PC-9 (cell line): Measurements from ENCODE around the gene XPO5. TPM values are rescaled to one million over a fixed set of nuclear protein-coding genes. Genes with fewer than 3 reads are reported as not detected.

ENCODE experiments used
- BruUV-seq: library from RNA; stranded (reverse); fragments of 400-500 nt; replicated peaks from 2 replicates; lab custom pipeline; 2021; lab: Mats Ljungman, UMichigan
- CTCF ChIA-PET: fragments of 300-600 bp; sonication (Branson Sonifier 250); formaldehyde crosslinking; loops from one replicate; lab custom pipeline; 2022; ENCODE audit warnings: antibody characterized with exemption; lab: Charles Lee
- POLR2A ChIA-PET: fragments of 300-600 bp; sonication (Branson Sonifier 250); formaldehyde crosslinking; loops from one replicate; lab custom pipeline; 2022; ENCODE audit warnings: antibody characterized with exemption; ENCODE audit not compliant: unreplicated experiment; lab: Charles Lee
- DNase-seq, 2 experiments: peaks; one replicate each; pipeline versions ENCODE4 v3.0.0 to v3.0.0-alpha.2; 2015 to 2022; ENCODE audit warnings: mixed read lengths in 1 of 2
- H2AFZ ChIP-seq: fragments of 200-600 bp; sonication (generic); 2 replicates; pipeline ENCODE4 v1.8.1; 2017; ENCODE audit warnings: antibody characterized with exemption
- H3F3A ChIP-seq: fragments of 200-600 bp; sonication (generic); 2 replicates; pipeline ENCODE4 v1.8.1; 2017; ENCODE audit warnings: antibody characterized with exemption, mild to moderate bottlenecking, low read depth; ENCODE audit not compliant: insufficient read depth
- H3K27ac ChIP-seq: fragments of 200-600 bp; sonication (generic); 2 replicates; pipeline ENCODE4 v1.6.1; 2016; ENCODE audit warnings: mixed run types
- H3K27me3 ChIP-seq: fragments of 200-600 bp; sonication (generic); 2 replicates; pipeline ENCODE4 v1.6.1; 2016; ENCODE audit warnings: low read depth, mixed run types; ENCODE audit not compliant: insufficient read depth
- H3K36me3 ChIP-seq: fragments of 200-600 bp; sonication (generic); 2 replicates; pipeline ENCODE4 v1.6.1; 2016; ENCODE audit warnings: low read depth, mixed run types
- H3K4me1 ChIP-seq: fragments of 200-600 bp; sonication (generic); replicated peaks from 2 replicates; pipeline ENCODE4 v1.6.1; 2016; ENCODE audit warnings: mixed run types; ENCODE audit not compliant: insufficient read depth
- H3K4me2 ChIP-seq: fragments of 200-600 bp; sonication (generic); 2 replicates; pipeline ENCODE4 v1.6.1; 2017; ENCODE audit warnings: mixed run types
- H3K4me3 ChIP-seq: fragments of 200-600 bp; sonication (generic); 2 replicates; pipeline ENCODE4 v1.6.1; 2016; ENCODE audit warnings: mixed run types
- H3K79me2 ChIP-seq: fragments of 200-600 bp; sonication (generic); 2 replicates; pipeline ENCODE4 v1.6.1; 2017; ENCODE audit warnings: low read depth, mixed run types
- H3K9me2 ChIP-seq: fragments of 200-600 bp; sonication (generic); 2 replicates; pipeline ENCODE4 v1.8.1; 2017; ENCODE audit warnings: mild to moderate bottlenecking; ENCODE audit not compliant: insufficient read depth
- H3K9me3 ChIP-seq: fragments of 200-600 bp; sonication (generic); 2 replicates; pipeline ENCODE4 v1.8.1; 2016; ENCODE audit warnings: low read depth; ENCODE audit not compliant: insufficient read depth
- H4K20me1 ChIP-seq: fragments of 200-600 bp; sonication (generic); 2 replicates; pipeline ENCODE4 v1.8.1; 2017; ENCODE audit not compliant: insufficient read depth
- CTCF ChIP-seq: fragments of 200-600 bp; sonication (generic); conservative IDR thresholded peaks from 2 replicates; pipeline ENCODE4 v1.6.1; 2017; ENCODE audit warnings: mixed run types, antibody characterized with exemption, mild to moderate bottlenecking, moderate library complexity
- EZH2 ChIP-seq: fragments of 200-600 bp; sonication (generic); IDR thresholded peaks from 2 replicates; pipeline ENCODE4 v1.8.0; 2017; ENCODE audit warnings: antibody characterized with exemption, low read depth
- intact Hi-C: fragments of 100-400 bp; cut with micrococcal nuclease; formaldehyde crosslinking; loops from one replicate; pipeline ENCODE4 v1.10.0; 2022; ENCODE audit not compliant: unreplicated experiment
- total RNA-seq: library from RNA; stranded (reverse); gene quantifications from 2 replicates; pipeline ENCODE4 v1.2.3, GENCODE V29; 2021

Gene XPO5
- total RNA-seq, 1 experiment from 2014 or later: 36.1 TPM

- no peaks in the 10 kb centered on the region for H3K36me3 ChIP-seq
- peak overlapping the region; percentile 50 for H3K4me2 ChIP-seq
- ChIA-PET CTCF (interaction anchor here (0.7 kb wide), 1 partner anchor 13 kb away, joined by 17 read pairs; no protein-coding TSS in a partner anchor), POLR2A (interaction anchor here (0.6 kb wide), 2 partner anchors 11 to 1077 kb away, joined by 4 to 13 read pairs; no protein-coding TSS in a partner anchor)
- no peak overlapping the region for H2AFZ ChIP-seq
- BruUV-seq: TSS peak; percentile 80
- H3K79me2 ChIP-seq: peaks cover 66% of the 10 kb centered on the region
- peak overlapping the region; percentile 37; the same call in 1 of the 2 replicates for H3K4me3 ChIP-seq
- no peaks in the 10 kb centered on the region for H4K20me1 ChIP-seq
- no peaks in the 10 kb centered on the region; the same call in 1 of the 2 replicates for H3K9me2 ChIP-seq
- H3K9me3 ChIP-seq: no peaks in the 10 kb centered on the region
- peak in 1 of 2 experiments; percentile 67 for DNase-seq
- H3K27ac ChIP-seq: peak overlapping the region; percentile 84
- peaks cover 57% of the 10 kb centered on the region for H3K4me1 ChIP-seq
- H3F3A ChIP-seq: peaks cover 37% of the 10 kb centered on the region
- intact Hi-C loops: no loop called here
- TF ChIP-seq EZH2 (no peak), CTCF (no peak)
- H3K27me3 ChIP-seq: no peaks in the 10 kb centered on the region
These were observed 94.8 kb downstream of the XPO5 start for GRCh38 chr6:43481075-43481474.

- no peaks in the 10 kb centered on the region for H4K20me1 ChIP-seq
- no peaks in the 10 kb centered on the region; the same call in 1 of the 2 replicates for H3K9me2 ChIP-seq
- BruUV-seq: no TSS peak
- H3K36me3 ChIP-seq: no peaks in the 10 kb centered on the region
- no peak for DNase-seq
- peaks cover 49% of the 10 kb centered on the region for H3K79me2 ChIP-seq
- H3K4me3 ChIP-seq: peak overlapping the region; percentile 91
- H3K4me2 ChIP-seq: peak overlapping the region; percentile 98
- intact Hi-C loops: no loop called here
- ChIA-PET CTCF (interaction anchor here (0.6 kb wide), 2 partner anchors 47 to 181 kb away, joined by 3 to 6 read pairs; no protein-coding TSS in a partner anchor), POLR2A (interaction anchor here (0.6 kb wide), 2 partner anchors 18 to 1563 kb away, joined by 4 to 5 read pairs; no protein-coding TSS in a partner anchor)
- no peaks in the 10 kb centered on the region for H3K9me3 ChIP-seq
- peaks cover 37% of the 10 kb centered on the region for H3F3A ChIP-seq
- H2AFZ ChIP-seq: peak overlapping the region; percentile 94
- peaks cover 57% of the 10 kb centered on the region for H3K4me1 ChIP-seq
- no peaks in the 10 kb centered on the region for H3K27me3 ChIP-seq
- no peak for TF ChIP-seq CTCF
- no peak for TF ChIP-seq EZH2
- H3K27ac ChIP-seq: 0 out of 2 replicates have a peak overlapping the region, but pooled peaks have one; percentile 34
These were observed 97.8 kb downstream of the XPO5 start for GRCh38 chr6:43478008-43478372.

DNA sequence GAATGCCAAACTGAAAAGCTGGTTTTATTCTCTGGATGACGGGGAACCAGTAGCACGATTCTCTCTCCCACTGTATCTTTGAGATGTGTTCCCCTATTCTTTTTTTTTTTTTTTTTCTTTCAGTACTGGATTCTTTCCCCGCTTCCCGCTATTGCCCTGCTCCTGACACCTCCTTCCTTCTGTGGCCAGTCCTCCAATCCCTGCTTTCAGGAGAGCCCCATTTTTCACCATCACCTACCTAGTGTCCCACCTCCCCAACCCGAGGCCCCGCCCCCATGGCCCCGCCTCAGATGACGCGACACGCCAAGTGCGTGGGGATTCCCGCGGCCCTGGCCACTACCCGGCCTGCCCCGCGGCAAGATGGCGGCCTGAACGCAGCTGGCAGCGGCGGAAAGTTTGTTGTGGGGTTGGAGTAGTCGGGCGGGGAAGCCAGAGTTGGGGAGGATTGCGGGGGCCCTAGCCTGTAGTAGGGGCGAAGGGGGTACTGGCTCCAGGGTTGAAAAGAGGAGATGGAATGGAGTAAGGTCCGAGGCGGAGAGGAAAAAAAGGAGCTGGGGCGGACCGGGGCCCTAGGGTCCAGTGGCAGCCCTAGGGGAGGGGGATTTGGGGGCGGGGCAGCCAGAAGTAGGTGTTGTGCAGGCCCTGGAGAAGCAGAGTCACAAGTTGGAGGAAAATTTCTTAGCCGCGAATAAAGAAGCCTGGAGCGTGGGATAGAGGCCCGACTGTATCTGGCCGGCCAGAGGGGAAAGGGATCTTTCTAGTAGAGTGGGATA lies 98.4 kb downstream of the XPO5 start, which contains the start of gene TJAP1:
Gene TJAP1, plus strand, starts transcription at position 336 of the 773 bp plus-strand sequence. CDS start 21,432 bp downstream, outside the sequence.
- DNase-seq: peak; percentile 73 to 93
- Histone ChIP-seq H3K4me1 (peaks cover 53% of the 10 kb centered on the region), H3F3A (peaks cover 37% of the 10 kb centered on the region), H3K27me3 (no peaks in the 10 kb centered on the region), H3K4me3 (peak within 1 kb of the TSS; percentile 91), H2AFZ (peak within 1 kb of the TSS; percentile 94), H3K4me2 (peak within 1 kb of the TSS; percentile 98), H3K79me2 (peaks cover 43% of the 10 kb centered on the region), H3K9me2 (no peaks in the 10 kb centered on the region; the same call in 1 of the 2 replicates), H3K9me3 (no peaks in the 10 kb centered on the region), H3K36me3 (no peaks in the 10 kb centered on the region), H3K27ac (peak within 1 kb of the TSS; percentile 34), H4K20me1 (no peaks in the 10 kb centered on the region)
- no peak for TF ChIP-seq EZH2
- no peak for TF ChIP-seq CTCF
- BruUV-seq: no TSS peak
- CTCF ChIA-PET: interaction anchor here (0.6 to 0.7 kb wide), 3 partner anchors 14 to 180 kb away, joined by 3 to 6 read pairs (median 6); no protein-coding TSS in a partner anchor
- POLR2A ChIA-PET: interaction anchor here (0.6 to 0.7 kb wide), 5 partner anchors 19 to 1562 kb away, joined by 3 to 12 read pairs (median 5); no protein-coding TSS in a partner anchor
- intact Hi-C loops: loop anchor here (2.0 kb wide), 1 partner anchor 19 kb away; no protein-coding TSS in a partner anchor
